Esophagus muscularis mucosa (tissue), 4 donors: ENCODE measurements around the gene VSTM2B.

Experiments
- EP300 ChIP-seq: sonication (generic); formaldehyde crosslinking; IDR thresholded peaks from one replicate; pipeline ENCODE4 v1.6.1; 2017; ENCODE audit warnings: antibody characterized with exemption
- POLR2A ChIP-seq: fragments of 450-650 bp; IDR thresholded peaks from one replicate; pipeline ENCODE4 v1.6.1; 2017; ENCODE audit warnings: antibody characterized with exemption, moderate library complexity, mild to moderate bottlenecking, low read depth
- POLR2AphosphoS5 ChIP-seq, 2 donors: sonication (generic); formaldehyde crosslinking; IDR thresholded peaks; one replicate each; pipeline ENCODE4 v1.6.1; 2017; ENCODE audit warnings: antibody characterized with exemption in 2 of 2
- TF ChIP-seq, protein P1 (sequence below), 3 experiments: fragments of 200-600 bp in 2 of 3; fragments of 450-650 bp in 1 of 3; sonication (generic) in 2 of 3; IDR thresholded peaks; one replicate each; pipeline ENCODE4 v1.5.1; 2017 to 2019; ENCODE audit warnings: antibody characterized with exemption in 3 of 3, mild to moderate bottlenecking in 2 of 3, moderate library complexity in 1 of 3

DNA sequence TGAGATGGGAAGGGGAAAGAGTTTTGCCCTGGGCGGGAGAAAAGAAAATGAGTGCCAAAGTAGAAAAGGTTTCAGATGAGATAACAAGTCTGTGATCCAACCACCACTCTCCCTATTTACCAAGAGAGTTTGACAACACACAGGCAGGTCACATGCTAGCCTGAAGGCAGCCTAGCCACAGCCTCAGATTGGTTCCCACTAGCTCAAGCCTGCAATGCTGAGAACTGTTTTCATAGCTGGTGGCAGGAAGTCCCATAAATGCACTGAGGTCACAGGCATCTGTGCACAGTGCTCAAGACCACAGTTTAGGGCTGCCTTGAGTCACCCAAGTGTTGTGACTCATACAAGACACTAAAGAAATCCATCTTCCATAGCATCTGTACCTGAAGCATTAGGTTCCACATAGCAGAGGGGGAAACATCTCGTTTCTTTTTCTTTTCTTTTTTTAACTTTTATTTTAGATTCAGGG is 61.8 kb downstream of the VSTM2B start:
- TF ChIP-seq, protein P1, sequence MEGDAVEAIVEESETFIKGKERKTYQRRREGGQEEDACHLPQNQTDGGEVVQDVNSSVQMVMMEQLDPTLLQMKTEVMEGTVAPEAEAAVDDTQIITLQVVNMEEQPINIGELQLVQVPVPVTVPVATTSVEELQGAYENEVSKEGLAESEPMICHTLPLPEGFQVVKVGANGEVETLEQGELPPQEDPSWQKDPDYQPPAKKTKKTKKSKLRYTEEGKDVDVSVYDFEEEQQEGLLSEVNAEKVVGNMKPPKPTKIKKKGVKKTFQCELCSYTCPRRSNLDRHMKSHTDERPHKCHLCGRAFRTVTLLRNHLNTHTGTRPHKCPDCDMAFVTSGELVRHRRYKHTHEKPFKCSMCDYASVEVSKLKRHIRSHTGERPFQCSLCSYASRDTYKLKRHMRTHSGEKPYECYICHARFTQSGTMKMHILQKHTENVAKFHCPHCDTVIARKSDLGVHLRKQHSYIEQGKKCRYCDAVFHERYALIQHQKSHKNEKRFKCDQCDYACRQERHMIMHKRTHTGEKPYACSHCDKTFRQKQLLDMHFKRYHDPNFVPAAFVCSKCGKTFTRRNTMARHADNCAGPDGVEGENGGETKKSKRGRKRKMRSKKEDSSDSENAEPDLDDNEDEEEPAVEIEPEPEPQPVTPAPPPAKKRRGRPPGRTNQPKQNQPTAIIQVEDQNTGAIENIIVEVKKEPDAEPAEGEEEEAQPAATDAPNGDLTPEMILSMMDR (IDR thresholded peaks at IDR 0.05): no peak
- no peak for TF ChIP-seq POLR2A
- TF ChIP-seq POLR2AphosphoS5 (IDR thresholded peaks at IDR 0.05): no peak
- TF ChIP-seq EP300: no peak
